ENCODE data around the gene F2.

The F2 gene

GRCh38 chr11:46743693-46744339, 24.8 kb downstream of the F2 start:
- DNase-seq, result no peak

GRCh38 chr11:46745328-46745727, 26.3 kb downstream of the F2 start:
- DNase-seq, result no peak

GRCh38 chr11:46745995-46746394, 27.0 kb downstream of the F2 start:
- no peak for DNase-seq

GRCh38 chr11:46747150-46747549, 28.1 kb downstream of the F2 start:
- DNase-seq, result no peak

GRCh38 chr11:46755962-46756361, 36.9 kb downstream of the F2 start:
- no peak for DNase-seq

GRCh38 chr11:46759196-46759595, 40.2 kb downstream of the F2 start:
- DNase-seq, result no peak

GRCh38 chr11:46760429-46761128, 41.6 kb downstream of the F2 start:
- DNase-seq, result no peak

GRCh38 chr11:46761807-46762206, 42.8 kb downstream of the F2 start:
- DNase-seq, result no peak

GRCh38 chr11:46762248-46762647, 43.2 kb downstream of the F2 start:
- DNase-seq, result no peak

GRCh38 chr11:46766656-46767055, 47.6 kb downstream of the F2 start:
- DNase-seq, result no peak

- no peak for DNase-seq
These were observed 50.7 kb downstream of the F2 start for GRCh38 chr11:46769636-46770221.

- DNase-seq, result no peak
These were observed 57.9 kb downstream of the F2 start for GRCh38 chr11:46776878-46777277.

- DNase-seq, result no peak
These were observed 59.4 kb downstream of the F2 start for GRCh38 chr11:46778416-46778815.

All from activated CD8-positive, alpha-beta memory T cell treated with anti-CD3 and anti-CD28 coated beads for 24 hours (primary cell).